GM19238 (cell line): ENCODE data around the gene ADGRV1.

Source experiments
- DNase-seq: peaks from one replicate; pipeline ENCODE4 v3.0.0; 2011; ENCODE audit warnings: low spot score; ENCODE audit not compliant: insufficient read length

The ADGRV1 gene

DNA sequence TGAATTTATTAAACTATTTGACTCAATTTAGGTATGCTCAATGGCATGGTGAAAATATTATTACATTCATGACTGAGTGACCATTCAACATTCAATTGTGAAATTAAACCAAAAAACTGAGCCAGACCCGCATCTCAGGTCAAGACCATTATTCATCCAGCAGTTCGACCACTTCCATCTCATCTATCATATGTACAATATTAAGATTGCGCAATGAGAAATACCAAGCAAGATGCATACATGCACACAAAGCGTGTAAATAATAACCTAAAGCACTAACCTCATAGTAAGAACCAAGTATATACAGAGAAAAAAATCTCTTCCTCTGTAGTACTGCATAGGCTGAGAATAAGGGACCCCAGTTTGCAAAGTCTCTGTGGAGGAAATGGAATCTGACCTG lies 310.2 kb downstream of the ADGRV1 start:
- DNase-seq = no peak

GRCh38 chr5:90871391-90871991 lies 312.9 kb downstream of the ADGRV1 start:
- DNase-seq = no peak

DNA sequence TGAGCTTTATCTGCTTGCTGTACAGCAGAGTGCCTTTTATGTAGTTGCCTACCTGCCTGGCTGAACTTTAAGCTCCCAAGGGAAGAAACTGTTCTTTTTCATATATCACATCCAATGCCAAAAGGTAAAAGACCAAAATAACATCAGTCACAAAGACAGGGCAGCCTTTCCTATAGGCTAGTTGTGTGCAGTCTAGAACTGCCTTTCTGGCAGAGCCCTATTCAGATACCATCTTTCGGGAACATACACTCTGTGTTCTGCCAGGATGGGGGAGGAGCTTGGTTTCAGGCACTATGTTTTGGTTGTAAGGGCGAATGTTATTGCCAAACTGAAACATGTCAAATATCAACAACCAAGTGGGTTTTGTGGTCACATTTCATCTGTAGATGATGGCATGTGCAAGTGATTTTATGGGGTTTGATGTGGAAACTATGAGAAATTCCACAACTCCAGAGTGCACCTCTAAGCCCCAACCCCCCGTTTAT lies 314.5 kb downstream of the ADGRV1 start:
- DNase-seq = no peak

- DNase-seq = no peak
Observed at GRCh38 chr5:90874066-90874465, 315.5 kb downstream of the ADGRV1 start.

GRCh38 chr5:90875456-90875855 lies 316.9 kb downstream of the ADGRV1 start:
- DNase-seq = no peak

DNA sequence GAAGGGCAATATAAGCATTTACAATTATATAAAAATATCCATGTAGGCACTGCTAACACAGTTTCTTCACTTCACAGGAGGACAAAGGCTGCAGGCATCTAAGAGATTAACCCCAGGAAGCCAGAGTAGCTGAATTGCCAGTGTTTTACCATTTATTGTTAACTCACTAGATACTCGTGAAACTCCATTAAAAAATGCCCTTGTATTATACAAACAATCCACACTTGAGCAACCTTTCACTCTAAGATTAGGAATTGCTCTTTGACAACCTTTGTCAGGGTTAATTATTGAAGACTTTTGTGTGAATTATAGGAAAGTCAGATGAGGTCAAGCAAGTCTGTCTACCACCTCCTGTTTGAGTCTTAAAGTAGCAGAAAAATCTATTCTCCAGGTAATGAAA lies 317.8 kb downstream of the ADGRV1 start:
- DNase-seq = no peak

GRCh38 chr5:90877049-90877448 lies 318.5 kb downstream of the ADGRV1 start:
- no peak for DNase-seq

DNA sequence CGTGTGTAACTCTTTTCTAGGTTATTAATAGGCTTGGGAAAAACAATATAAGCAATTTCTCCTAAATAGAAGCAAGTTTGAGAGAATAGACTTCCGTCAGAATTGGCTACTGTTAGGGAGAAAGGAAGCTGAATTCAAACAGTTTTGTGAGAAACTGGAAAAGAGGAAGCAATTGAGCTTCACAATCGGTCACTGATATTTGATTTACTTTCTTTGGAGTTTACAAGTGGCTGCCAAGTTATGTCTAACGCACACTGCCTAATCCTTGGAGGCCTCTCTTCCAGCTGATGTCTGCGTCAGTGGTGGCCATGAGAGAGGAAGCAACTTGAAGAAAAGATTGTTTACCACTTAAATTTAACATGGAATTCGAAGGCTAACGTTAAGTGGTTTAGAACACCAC lies 319.5 kb downstream of the ADGRV1 start:
- no peak for DNase-seq

DNA sequence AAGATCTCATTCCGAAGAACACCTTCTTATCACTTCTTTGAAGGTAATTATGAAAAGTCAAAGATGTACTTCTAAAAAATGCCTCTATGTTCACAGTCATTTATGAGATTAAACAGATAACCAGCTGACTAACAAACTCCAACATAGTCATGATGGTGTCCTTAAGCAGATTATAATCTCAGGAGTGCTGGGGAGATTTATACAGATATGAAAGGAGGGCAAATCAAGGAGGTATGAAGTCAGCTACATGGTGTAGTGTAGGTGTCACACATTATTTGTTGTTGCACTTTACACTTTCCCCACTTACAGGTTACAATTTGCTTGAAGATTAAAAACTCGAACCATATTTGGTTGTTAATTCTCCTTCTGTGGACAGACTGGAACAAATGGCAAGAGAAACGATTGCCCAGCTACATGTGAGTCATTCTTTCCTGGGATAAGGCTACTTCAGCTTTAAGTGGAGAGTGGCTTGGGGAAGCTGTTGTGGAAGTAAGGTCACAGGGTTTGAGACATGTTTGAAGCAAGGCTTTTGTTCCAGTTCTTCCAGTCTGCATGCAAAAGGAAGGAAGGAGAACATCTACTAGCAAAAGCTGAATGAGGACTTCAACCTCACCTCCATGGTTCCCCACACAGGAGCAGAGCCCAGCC lies 320.1 kb downstream of the ADGRV1 start:
- DNase-seq = no peak

DNA sequence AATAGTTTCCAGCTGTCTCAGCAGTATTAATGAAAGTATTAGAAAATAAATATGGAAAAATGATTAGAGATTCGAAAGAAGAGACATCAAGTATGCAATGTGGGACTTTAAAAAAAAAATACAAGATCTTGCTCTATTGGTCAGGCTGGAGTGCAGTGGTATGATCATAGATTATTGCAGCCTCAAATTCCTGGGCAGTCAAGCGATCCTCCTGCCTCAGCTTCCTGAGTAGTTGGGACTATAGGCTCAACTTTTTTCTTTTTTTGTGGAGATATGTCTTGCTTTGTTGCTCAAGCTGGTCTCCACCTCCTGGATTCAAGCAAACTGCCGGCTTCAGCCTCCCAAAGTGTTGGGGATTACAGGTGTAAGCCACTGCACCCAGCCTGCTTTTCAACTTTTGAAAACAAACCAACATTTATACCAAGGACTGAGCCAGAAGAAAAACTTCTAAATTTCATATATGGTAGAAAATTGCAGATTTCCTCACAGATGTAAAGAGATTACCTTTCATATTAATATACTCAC lies 323.1 kb downstream of the ADGRV1 start:
- no peak for DNase-seq

DNA sequence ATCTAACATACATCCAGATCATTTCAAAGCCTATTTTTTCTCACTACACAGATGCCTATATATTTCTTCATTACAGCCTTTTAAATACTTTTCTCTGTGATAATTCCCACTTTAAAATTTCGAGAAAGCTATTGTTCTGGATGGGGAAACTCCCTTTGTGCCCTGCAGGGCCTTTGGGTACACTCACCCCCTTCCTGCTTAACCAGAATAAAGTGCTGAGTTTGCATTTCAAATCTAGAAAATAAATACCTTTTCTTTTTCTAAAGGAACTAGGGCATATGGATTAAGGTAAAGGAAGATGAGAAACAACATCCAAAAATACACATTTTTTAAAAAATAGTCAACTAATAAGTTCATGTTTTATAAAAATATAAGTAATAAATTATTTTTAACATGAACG lies 323.9 kb downstream of the ADGRV1 start:
- DNase-seq = no peak

- DNase-seq = no peak
Observed at GRCh38 chr5:90885180-90885868, 326.7 kb downstream of the ADGRV1 start.

GRCh38 chr5:90886381-90886780 lies 327.8 kb downstream of the ADGRV1 start:
- DNase-seq = no peak

- DNase-seq = no peak
Observed at GRCh38 chr5:90888511-90889324, 330.1 kb downstream of the ADGRV1 start.

DNA sequence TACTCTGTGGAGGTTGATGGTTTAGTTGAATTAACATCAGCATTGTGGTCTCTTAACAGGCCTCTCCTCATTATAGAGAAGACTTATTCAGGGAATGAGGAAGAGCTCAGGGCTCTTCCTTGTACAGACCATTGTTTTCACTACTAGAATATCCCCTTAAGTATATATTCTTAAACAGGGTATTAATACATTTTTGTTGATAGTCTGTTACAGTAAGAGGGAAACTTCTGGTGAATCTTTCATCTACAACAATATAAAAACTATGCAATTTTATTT lies 330.7 kb downstream of the ADGRV1 start:
- DNase-seq = no peak

GRCh38 chr5:90890180-90890579 lies 331.6 kb downstream of the ADGRV1 start:
- no peak for DNase-seq

GRCh38 chr5:90894866-90895420 lies 336.3 kb downstream of the ADGRV1 start:
- DNase-seq = no peak

DNA sequence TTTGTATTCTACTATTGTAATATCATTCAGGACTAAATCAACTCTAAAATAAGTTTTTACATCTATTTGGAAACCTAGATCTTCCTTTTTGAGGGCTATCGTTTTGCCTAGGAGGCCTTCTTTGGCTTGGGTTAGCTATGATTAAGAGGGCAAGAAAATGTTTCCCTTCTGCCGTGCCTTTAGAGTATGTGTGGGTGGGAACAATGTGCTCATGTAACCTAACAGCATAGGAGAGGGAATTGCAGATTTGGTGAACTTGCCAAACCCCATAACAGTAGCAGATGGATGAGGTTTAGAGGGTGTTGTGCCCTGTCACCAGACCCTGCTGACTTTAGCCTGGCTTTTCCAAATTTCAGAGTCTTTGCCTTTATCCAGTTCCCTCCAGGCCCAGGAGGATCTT lies 339.0 kb downstream of the ADGRV1 start:
- no peak for DNase-seq

- DNase-seq = no peak
Observed at GRCh38 chr5:90898326-90899013, 339.9 kb downstream of the ADGRV1 start.

DNA sequence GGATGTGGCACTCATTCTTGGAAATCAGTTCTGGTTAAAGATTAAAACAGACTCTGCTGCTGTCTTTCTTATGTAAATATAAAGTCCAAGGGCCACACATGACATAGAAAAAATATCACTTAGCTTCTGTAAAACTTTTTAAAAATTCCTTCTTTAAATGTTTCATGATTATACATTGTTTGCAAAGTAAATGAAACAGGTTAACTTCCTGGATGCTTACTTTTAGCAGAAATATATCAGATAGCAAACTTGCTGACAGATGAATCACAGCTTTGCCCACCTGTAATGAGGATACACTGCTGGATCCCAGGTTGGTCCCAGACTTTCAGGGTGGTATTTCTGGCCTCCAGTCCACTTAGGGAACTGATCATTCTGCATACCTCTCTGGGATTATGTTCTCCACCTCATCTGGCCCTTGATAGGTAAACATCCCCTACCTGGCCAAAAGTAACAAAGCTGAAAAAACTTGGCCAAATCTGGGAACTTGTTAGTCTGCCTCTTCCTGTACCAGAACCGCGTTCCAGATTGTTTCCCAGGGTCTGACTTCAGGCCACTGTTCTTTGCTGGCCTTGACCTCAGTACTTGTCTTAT lies 340.5 kb downstream of the ADGRV1 start:
- no peak for DNase-seq

GRCh38 chr5:90901261-90901660 lies 342.7 kb downstream of the ADGRV1 start:
- DNase-seq = no peak
